Neural cell (in vitro differentiated cells): ENCODE data around the gene TUB.

ENCODE experiments used
- EZH2 ChIP-seq: fragments of 200-600, 300-800 bp; shearing (Covaris generic), sonication (generic); IDR thresholded peaks from 2 replicates; pipeline ENCODE4 v1.6.1; 2014; ENCODE audit warnings: antibody characterized with exemption, low read length, borderline replicate concordance, mild to moderate bottlenecking; ENCODE audit not compliant: insufficient read depth, poor library complexity, severe bottlenecking
- MXI1 ChIP-seq: fragments of 450-650 bp; conservative IDR thresholded peaks from 2 replicates; pipeline ENCODE4 v1.6.1; 2014; ENCODE audit warnings: antibody characterized with exemption, mild to moderate bottlenecking; ENCODE audit not compliant: poor library complexity, severe bottlenecking

DNA sequence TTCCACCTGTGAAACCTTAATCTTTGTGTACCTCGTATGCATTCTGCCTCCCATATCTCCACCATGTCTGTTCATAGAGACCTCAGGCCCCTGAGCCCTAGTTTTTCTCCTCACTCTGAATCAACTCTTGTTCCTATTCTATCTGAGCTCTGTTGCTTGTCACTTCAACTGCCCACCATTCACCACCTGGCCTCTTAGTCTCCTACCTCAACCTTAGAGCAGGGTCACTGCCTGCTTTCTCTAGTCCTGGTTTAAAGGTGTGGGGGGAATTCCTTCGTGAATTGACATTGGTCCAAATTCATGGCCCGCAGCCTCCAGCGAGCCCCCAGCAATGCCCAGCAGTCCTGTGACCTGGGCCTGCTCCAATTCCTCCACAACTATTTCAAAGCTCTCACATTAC, 39.4 kb upstream of the TUB start:
- no peak for TF ChIP-seq EZH2
- TF ChIP-seq MXI1 = no peak
